ENCODE data around the gene STRA6.

The STRA6 gene

GRCh38 chr15:74175271-74176191 lies 27.1 kb downstream of the STRA6 start:
- Histone ChIP-seq H3K27me3 (ENCODE audit: control insufficient read depth in 5 of 5, insufficient read depth in 4 of 5, low read length in 5 of 5) (peaks cover 0 to 11% (median 0%) of the 10 kb centered on the region in 5 donors), H3K27ac (ENCODE audit: low read depth, low read length) (no peak overlapping the region), H3K9me3 (ENCODE audit: control insufficient read depth in 5 of 5, low read length in 5 of 5) (no peaks in the 10 kb centered on the region), H3K4me1 (ENCODE audit: control insufficient read depth in 5 of 5, insufficient read depth in 5 of 5, low read length in 5 of 5) (peaks cover 18 to 94% (median 83%) of the 10 kb centered on the region in 5 donors), H3K36me3 (ENCODE audit: control insufficient read depth in 5 of 5, insufficient read depth in 5 of 5, low read length in 5 of 5) (peaks cover 0 to 8% (median 0%) of the 10 kb centered on the region in 5 donors), H3K9ac (ENCODE audit: low read length in 5 of 5) (peak overlapping the region in 1 of 5 donors; percentile 24), H3K4me3 (ENCODE audit: low read depth in 1 of 5, low read length in 5 of 5) (peak overlapping the region in 4 of 5 donors; percentile 57 to 65 (median 60))

GRCh38 chr15:74174958-74175253 lies 27.7 kb downstream of the STRA6 start:
- Histone ChIP-seq H3K27me3 (ENCODE audit: control insufficient read depth in 5 of 5, insufficient read depth in 4 of 5, low read length in 5 of 5) (peaks cover 0 to 6% (median 0%) of the 10 kb centered on the region in 5 donors), H3K9me3 (ENCODE audit: control insufficient read depth in 5 of 5, low read length in 5 of 5) (no peaks in the 10 kb centered on the region), H3K9ac (ENCODE audit: low read length in 5 of 5) (peak overlapping the region in 2 of 5 donors; percentile 19 to 48), H3K27ac (ENCODE audit: low read depth, low read length) (no peak overlapping the region), H3K4me1 (ENCODE audit: control insufficient read depth in 5 of 5, insufficient read depth in 5 of 5, low read length in 5 of 5) (peaks cover 13 to 88% (median 77%) of the 10 kb centered on the region in 5 donors), H3K4me3 (ENCODE audit: low read depth in 1 of 5, low read length in 5 of 5) (peak overlapping the region in 4 of 5 donors; percentile 57 to 65 (median 60)), H3K36me3 (ENCODE audit: control insufficient read depth in 5 of 5, insufficient read depth in 5 of 5, low read length in 5 of 5) (peaks cover 0 to 8% (median 0%) of the 10 kb centered on the region in 5 donors)

- Histone ChIP-seq H3K4me1 (ENCODE audit: control insufficient read depth in 5 of 5, insufficient read depth in 5 of 5, low read length in 5 of 5) (peaks cover 13 to 83% (median 72%) of the 10 kb centered on the region in 5 donors), H3K27ac (ENCODE audit: low read depth, low read length) (peak overlapping the region; percentile 69), H3K36me3 (ENCODE audit: control insufficient read depth in 5 of 5, insufficient read depth in 5 of 5, low read length in 5 of 5) (peaks cover 0 to 8% (median 0%) of the 10 kb centered on the region in 5 donors), H3K9ac (ENCODE audit: low read length in 5 of 5) (peak overlapping the region in 2 of 5 donors; percentile 26 to 48), H3K9me3 (ENCODE audit: control insufficient read depth in 5 of 5, low read length in 5 of 5) (no peaks in the 10 kb centered on the region), H3K27me3 (ENCODE audit: control insufficient read depth in 5 of 5, insufficient read depth in 4 of 5, low read length in 5 of 5) (peaks cover 0 to 3% (median 0%) of the 10 kb centered on the region in 5 donors), H3K4me3 (ENCODE audit: low read depth in 1 of 5, low read length in 5 of 5) (peak overlapping the region; percentile 57 to 65 (median 61))
These were observed 28.2 kb downstream of the STRA6 start for GRCh38 chr15:74174219-74174957.

DNA sequence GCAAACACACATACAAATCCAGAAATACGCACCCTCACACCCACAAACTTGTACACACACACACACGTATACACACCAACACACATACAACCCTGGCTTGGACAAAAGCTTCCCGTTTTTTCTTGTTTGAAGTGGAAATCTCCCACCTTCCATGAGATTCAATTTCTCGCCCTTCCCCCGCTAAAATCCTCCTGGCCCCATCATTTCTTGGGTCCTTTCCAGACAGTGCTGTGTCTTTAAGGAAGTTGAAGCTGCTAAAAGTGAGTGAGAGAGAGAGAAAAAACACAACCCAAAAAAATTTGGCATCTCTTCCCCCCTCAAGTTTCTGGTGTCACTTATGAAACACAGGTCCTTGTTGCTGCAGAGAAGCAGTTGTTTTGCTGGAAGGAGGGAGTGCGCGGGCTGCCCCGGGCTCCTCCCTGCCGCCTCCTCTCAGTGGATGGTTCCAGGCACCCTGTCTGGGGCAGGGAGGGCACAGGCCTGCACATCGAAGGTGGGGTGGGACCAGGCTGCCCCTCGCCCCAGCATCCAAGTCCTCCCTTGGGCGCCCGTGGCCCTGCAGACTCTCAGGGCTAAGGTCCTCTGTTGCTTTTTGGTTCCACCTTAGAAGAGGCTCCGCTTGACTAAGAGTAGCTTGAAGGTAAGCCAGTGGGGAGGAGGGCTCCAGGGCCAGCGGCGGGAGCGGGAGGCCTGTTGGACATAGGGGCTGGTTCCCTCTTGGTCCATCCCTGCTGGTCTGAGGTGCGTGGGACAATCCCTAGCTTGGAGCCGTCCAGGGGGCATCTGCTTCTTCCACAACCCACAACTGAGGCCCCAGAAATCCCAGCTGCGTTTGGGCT lies 29.0 kb downstream of the STRA6 start, which contains the start of gene ISLR:
TSS of gene ISLR (plus strand) at position 331 of the 839 bp plus-strand sequence. CDS start 1,149 bp downstream, outside the sequence.
- Histone ChIP-seq H3K9me3 (ENCODE audit: control insufficient read depth in 5 of 5, low read length in 5 of 5) (no peaks in the 10 kb centered on the region), H3K9ac (ENCODE audit: low read length in 5 of 5) (peak within 1 kb of the TSS in 2 of 5 donors; percentile 48 to 62), H3K4me3 (ENCODE audit: low read depth in 1 of 5, low read length in 5 of 5) (peak within 1 kb of the TSS; percentile 57 to 66 (median 61)), H3K4me1 (ENCODE audit: control insufficient read depth in 5 of 5, insufficient read depth in 5 of 5, low read length in 5 of 5) (peaks cover 9 to 83% (median 69%) of the 10 kb centered on the region in 5 donors), H3K36me3 (ENCODE audit: control insufficient read depth in 5 of 5, insufficient read depth in 5 of 5, low read length in 5 of 5) (peaks cover 0 to 8% (median 0%) of the 10 kb centered on the region in 5 donors), H3K27ac (ENCODE audit: low read depth, low read length) (peak within 1 kb of the TSS; percentile 69), H3K27me3 (ENCODE audit: control insufficient read depth in 5 of 5, insufficient read depth in 4 of 5, low read length in 5 of 5) (peaks cover 0 to 3% (median 0%) of the 10 kb centered on the region in 5 donors)

- Histone ChIP-seq H3K27ac (ENCODE audit: low read depth, low read length) (peak overlapping the region; percentile 69), H3K9me3 (ENCODE audit: control insufficient read depth in 5 of 5, low read length in 5 of 5) (no peaks in the 10 kb centered on the region), H3K4me1 (ENCODE audit: control insufficient read depth in 5 of 5, insufficient read depth in 5 of 5, low read length in 5 of 5) (peaks cover 7 to 79% (median 64%) of the 10 kb centered on the region in 5 donors), H3K4me3 (ENCODE audit: low read depth in 1 of 5, low read length in 5 of 5) (peak overlapping the region in 4 of 5 donors; percentile 57 to 66 (median 63)), H3K36me3 (ENCODE audit: control insufficient read depth in 5 of 5, insufficient read depth in 5 of 5, low read length in 5 of 5) (peaks cover 0 to 8% (median 0%) of the 10 kb centered on the region in 5 donors), H3K27me3 (ENCODE audit: control insufficient read depth in 5 of 5, insufficient read depth in 4 of 5, low read length in 5 of 5) (peaks cover 0 to 3% (median 0%) of the 10 kb centered on the region in 5 donors), H3K9ac (ENCODE audit: low read length in 5 of 5) (peak overlapping the region in 1 of 5 donors; percentile 62)
These were observed 29.7 kb downstream of the STRA6 start for GRCh38 chr15:74172701-74173379.

GRCh38 chr15:74171965-74172541 lies 30.5 kb downstream of the STRA6 start:
- H3K4me1 ChIP-seq (ENCODE audit: control insufficient read depth in 5 of 5, insufficient read depth in 5 of 5, low read length in 5 of 5): peaks cover 7 to 71% (median 58%) of the 10 kb centered on the region in 5 donors
- H3K36me3 ChIP-seq (ENCODE audit: control insufficient read depth in 5 of 5, insufficient read depth in 5 of 5, low read length in 5 of 5): peaks cover 0 to 5% (median 0%) of the 10 kb centered on the region in 5 donors
- H3K9ac ChIP-seq (ENCODE audit: low read length in 5 of 5): peak overlapping the region in 1 of 5 donors; percentile 62
- peak overlapping the region; percentile 69 for H3K27ac ChIP-seq (ENCODE audit: low read depth, low read length)
- H3K27me3 ChIP-seq (ENCODE audit: control insufficient read depth in 5 of 5, insufficient read depth in 4 of 5, low read length in 5 of 5): peaks cover 0 to 3% (median 0%) of the 10 kb centered on the region in 5 donors
- no peaks in the 10 kb centered on the region for H3K9me3 ChIP-seq (ENCODE audit: control insufficient read depth in 5 of 5, low read length in 5 of 5)
- peak overlapping the region in 1 of 5 donors; percentile 18 for H3K4me3 ChIP-seq (ENCODE audit: low read depth in 1 of 5, low read length in 5 of 5)

DNA sequence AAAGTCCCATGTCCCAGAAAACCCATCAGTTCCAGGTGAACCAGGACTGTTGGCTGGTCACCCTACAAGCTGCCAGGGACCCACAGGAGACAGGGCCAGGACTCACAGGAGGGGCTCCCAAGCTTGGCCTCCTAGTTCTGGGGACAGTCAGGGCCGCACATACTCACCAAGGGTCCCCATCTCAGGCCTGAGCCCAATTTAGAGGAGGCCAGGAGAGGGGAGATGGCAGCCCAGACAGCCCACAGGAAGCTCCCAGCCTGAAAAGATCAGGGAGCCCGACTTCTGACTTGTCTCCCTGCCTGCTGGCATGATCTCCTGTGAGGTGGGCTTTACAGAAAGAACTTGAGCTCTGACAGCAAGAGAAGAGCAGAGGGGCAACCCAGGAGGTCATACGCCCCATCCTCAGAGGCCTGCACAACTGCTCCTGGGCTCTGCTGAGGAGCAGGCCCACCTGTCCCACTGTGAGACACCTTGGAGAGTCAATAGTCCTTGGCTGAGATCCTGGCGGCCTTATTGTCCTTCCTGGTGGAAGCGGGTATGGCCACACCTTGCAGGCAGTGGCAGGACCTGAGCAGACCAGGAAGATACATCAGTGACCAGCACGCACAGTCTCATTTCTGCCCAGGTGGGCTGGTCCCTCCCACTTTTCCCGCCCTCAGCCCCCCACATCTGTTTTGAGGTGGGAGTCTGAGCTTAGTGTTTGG lies 31.6 kb downstream of the STRA6 start:
- Histone ChIP-seq H3K9me3 (ENCODE audit: control insufficient read depth in 5 of 5, low read length in 5 of 5) (no peaks in the 10 kb centered on the region), H3K27me3 (ENCODE audit: control insufficient read depth in 5 of 5, insufficient read depth in 4 of 5, low read length in 5 of 5) (no peaks in the 10 kb centered on the region), H3K27ac (ENCODE audit: low read depth, low read length) (no peak overlapping the region), H3K4me1 (ENCODE audit: control insufficient read depth in 5 of 5, insufficient read depth in 5 of 5, low read length in 5 of 5) (peaks cover 7 to 61% (median 49%) of the 10 kb centered on the region in 5 donors), H3K36me3 (ENCODE audit: control insufficient read depth in 5 of 5, insufficient read depth in 5 of 5, low read length in 5 of 5) (peaks cover 0 to 5% (median 0%) of the 10 kb centered on the region in 5 donors), H3K9ac (ENCODE audit: low read length in 5 of 5) (no peak overlapping the region), H3K4me3 (ENCODE audit: low read depth in 1 of 5, low read length in 5 of 5) (no peak overlapping the region)

GRCh38 chr15:74170071-74170844 lies 32.3 kb downstream of the STRA6 start:
- H3K9ac ChIP-seq (ENCODE audit: low read length in 5 of 5): no peak overlapping the region
- H3K27ac ChIP-seq (ENCODE audit: low read depth, low read length): no peak overlapping the region
- H3K27me3 ChIP-seq (ENCODE audit: control insufficient read depth in 5 of 5, insufficient read depth in 4 of 5, low read length in 5 of 5): no peaks in the 10 kb centered on the region
- peaks cover 7 to 53% (median 42%) of the 10 kb centered on the region in 5 donors for H3K4me1 ChIP-seq (ENCODE audit: control insufficient read depth in 5 of 5, insufficient read depth in 5 of 5, low read length in 5 of 5)
- peaks cover 0 to 2% (median 0%) of the 10 kb centered on the region in 5 donors for H3K36me3 ChIP-seq (ENCODE audit: control insufficient read depth in 5 of 5, insufficient read depth in 5 of 5, low read length in 5 of 5)
- H3K9me3 ChIP-seq (ENCODE audit: control insufficient read depth in 5 of 5, low read length in 5 of 5): no peaks in the 10 kb centered on the region
- H3K4me3 ChIP-seq (ENCODE audit: low read depth in 1 of 5, low read length in 5 of 5): no peak overlapping the region

All from subcutaneous abdominal adipose tissue (tissue), 5 donors.